Cardiac fibroblast (primary cell): ENCODE data around the gene MORN2.
A peak's percentile ranks its signal among the peaks of the same experiment; 100 is the strongest.

Source experiments
- DNase-seq, 2 donors: peaks; one replicate each; pipeline versions ENCODE4 v3.0.0 to v3.0.0-alpha.2; 2010; ENCODE audit warnings: low read depth in 2 of 2
- H3K4me3 ChIP-seq, 2 donors: replicated peaks in 1 of 2; 1 replicate in 1 of 2; 2 replicates in 1 of 2; pipeline ENCODE4 v1.5.1; 2011; ENCODE audit warnings: low read depth in 2 of 2, low read length in 2 of 2, mild to moderate bottlenecking in 2 of 2, moderate library complexity in 1 of 2
- CTCF ChIP-seq: IDR thresholded peaks from one replicate; pipeline ENCODE4 v1.5.1; 2011; ENCODE audit warnings: low read depth, mild to moderate bottlenecking, low read length, inconsistent platforms

Gene MORN2

GRCh38 chr2:38925982-38926381 lies 50.2 kb downstream of the MORN2 start:
- peak; percentile 4 for TF ChIP-seq CTCF
- H3K4me3 ChIP-seq: no peak overlapping the region
- DNase-seq: no peak

- no peak overlapping the region for H3K4me3 ChIP-seq
- no peak for DNase-seq
- no peak for TF ChIP-seq CTCF
These were observed 54.8 kb downstream of the MORN2 start for GRCh38 chr2:38930600-38930999.
